Calu3 (cell line): ENCODE results near the gene IMP4. TPM values are rescaled to one million over a fixed set of nuclear protein-coding genes. Genes with fewer than 3 reads are reported as not detected.

ENCODE experiments used
- BruUV-seq: library from RNA; stranded (reverse); fragments of 400-500 nt; replicated peaks from 2 replicates; lab custom pipeline; 2021; lab: Mats Ljungman, UMichigan
- CTCF ChIA-PET: fragments of 300-600 bp; sonication (Branson Sonifier 250); formaldehyde crosslinking; loops from one replicate; lab custom pipeline; 2022; ENCODE audit warnings: antibody characterized with exemption; lab: Charles Lee
- DNase-seq: peaks from one replicate; pipeline ENCODE4 v3.0.0; 2022
- H3K27ac Mint-ChIP-seq: one replicate; pipeline ENCODE4 v1.8.0; 2022; ENCODE audit warnings: mixed read lengths; ENCODE audit not compliant: unreplicated experiment
- H3K27me3 Mint-ChIP-seq: one replicate; pipeline ENCODE4 v1.8.0; 2022; ENCODE audit warnings: mixed read lengths; ENCODE audit not compliant: unreplicated experiment
- H3K36me3 Mint-ChIP-seq: one replicate; pipeline ENCODE4 v1.8.0; 2022; ENCODE audit warnings: mild to moderate bottlenecking, moderate library complexity, mixed read lengths; ENCODE audit not compliant: insufficient read depth, unreplicated experiment
- H3K4me1 Mint-ChIP-seq: one replicate; pipeline ENCODE4 v1.8.0; 2022; ENCODE audit warnings: mild to moderate bottlenecking, low read depth, mixed read lengths; ENCODE audit not compliant: unreplicated experiment
- H3K4me3 Mint-ChIP-seq: one replicate; pipeline ENCODE4 v1.8.0; 2022; ENCODE audit warnings: mild to moderate bottlenecking, low read depth, moderate library complexity, mixed read lengths; ENCODE audit not compliant: unreplicated experiment
- H3K9me3 Mint-ChIP-seq: one replicate; pipeline ENCODE4 v1.8.0; 2022; ENCODE audit warnings: low read depth, mixed read lengths; ENCODE audit not compliant: unreplicated experiment
- CTCF ChIP-seq: fragments of 200-600 bp; IDR thresholded peaks from one replicate; pipeline ENCODE4 v1.8.0; 2022; ENCODE audit warnings: antibody characterized with exemption; ENCODE audit not compliant: unreplicated experiment
- intact Hi-C: fragments of 100-400 bp; cut with micrococcal nuclease; formaldehyde crosslinking; loops from one replicate; pipeline ENCODE4 v1.10.0; 2022; ENCODE audit not compliant: unreplicated experiment
- total RNA-seq: library from RNA; stranded (reverse); gene quantifications from 2 replicates; pipeline ENCODE4 v1.2.3, GENCODE V29; 2022

IMP4 gene
- total RNA-seq, 1 experiment from 2014 or later: 89.4 TPM

DNA sequence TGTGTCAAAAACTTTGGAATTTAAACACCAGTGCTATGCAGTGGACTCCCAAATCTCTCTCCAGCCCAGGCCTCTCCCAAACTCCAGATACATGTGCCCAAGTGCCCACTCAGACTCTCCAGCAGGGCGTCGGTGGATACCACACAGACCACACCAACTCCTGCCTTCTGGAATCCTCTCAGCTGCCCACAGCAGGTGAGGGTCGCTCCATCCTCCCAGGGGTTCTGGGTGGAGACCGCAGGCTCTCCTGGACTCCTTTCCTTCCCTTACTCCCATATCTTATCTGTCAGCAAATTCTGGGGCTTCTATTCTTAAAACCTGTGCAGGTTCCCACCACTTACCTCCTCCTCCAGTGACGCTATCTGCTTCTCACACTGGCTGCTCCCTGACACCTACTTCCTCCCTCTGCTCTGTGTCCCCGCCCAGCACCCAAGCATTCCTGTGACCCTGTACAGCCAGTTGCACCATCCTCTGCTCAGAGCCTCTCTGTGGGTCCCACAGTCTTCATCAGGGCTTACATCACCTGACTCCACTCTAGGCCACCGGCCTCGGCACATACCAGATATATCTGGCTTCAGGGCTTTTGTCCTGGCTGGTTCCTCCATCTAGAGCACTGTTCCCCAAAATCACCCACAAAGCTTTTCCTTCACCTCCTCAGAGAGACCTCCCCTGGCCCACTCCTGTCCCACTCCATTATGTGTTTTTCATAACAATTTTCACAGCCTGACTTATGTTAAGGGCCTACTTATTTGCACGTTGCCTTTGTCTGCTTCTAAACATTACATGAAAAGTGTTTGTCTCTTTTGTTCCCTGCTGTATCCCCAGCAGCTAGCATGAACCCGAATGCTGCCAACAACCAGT, 2.6 kb upstream of the IMP4 start:
- CTCF ChIA-PET: no interaction called here
- DNase-seq: no peak
- no TSS peak for BruUV-seq
- peak overlapping the region; percentile 21 for H3K27ac Mint-ChIP-seq
- H3K4me1 Mint-ChIP-seq: peaks cover 17% of the 10 kb centered on the region
- no peak for TF ChIP-seq CTCF
- no peaks in the 10 kb centered on the region for H3K9me3 Mint-ChIP-seq
- no peak overlapping the region for H3K4me3 Mint-ChIP-seq
- intact Hi-C loops: no loop called here
- peaks cover 65% of the 10 kb centered on the region for H3K36me3 Mint-ChIP-seq
- peaks cover 2% of the 10 kb centered on the region for H3K27me3 Mint-ChIP-seq

DNA sequence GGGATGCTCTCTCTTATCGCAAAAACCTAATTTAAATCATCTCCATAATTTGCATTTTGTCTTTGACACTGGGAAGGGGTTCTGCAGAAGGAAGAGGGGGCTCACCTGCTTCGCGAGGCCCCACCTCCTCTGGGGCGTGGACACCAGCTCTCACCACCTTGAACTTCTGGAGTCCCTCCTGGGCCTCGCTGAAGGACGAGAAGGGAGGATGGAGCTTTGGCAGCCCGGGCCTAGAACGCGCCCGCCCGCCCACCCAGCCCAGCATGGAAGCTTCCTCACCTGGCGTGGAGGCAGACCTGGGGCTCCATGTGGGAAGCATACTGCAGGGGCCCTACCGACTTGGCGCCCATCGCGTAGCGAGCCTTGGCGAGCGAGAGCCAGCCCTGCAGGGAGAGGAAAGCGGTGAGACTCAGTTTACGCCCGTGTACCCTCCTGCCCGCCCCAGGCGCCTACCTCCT, 1.1 kb upstream of the IMP4 start:
- Mint-ChIP-seq H3K4me3 (peak overlapping the region; percentile 86), H3K27ac (peak overlapping the region; percentile 82), H3K36me3 (peaks cover 62% of the 10 kb centered on the region), H3K4me1 (peaks cover 17% of the 10 kb centered on the region), H3K9me3 (no peaks in the 10 kb centered on the region), H3K27me3 (no peaks in the 10 kb centered on the region)
- TF ChIP-seq CTCF: no peak
- BruUV-seq: TSS peak; percentile 38
- CTCF ChIA-PET: interaction anchor here (0.7 to 2.4 kb wide), 6 partner anchors 9 to 160 kb away, joined by 3 to 15 read pairs (median 7); partner anchors contain the start of genes PTPN18 and SMPD4
- intact Hi-C loops: no loop called here
- peak; percentile 41 for DNase-seq

- intact Hi-C loops: no loop called here
- peak; percentile 91 for DNase-seq
- no peaks in the 10 kb centered on the region for H3K9me3 Mint-ChIP-seq
- peaks cover 60% of the 10 kb centered on the region for H3K36me3 Mint-ChIP-seq
- CTCF ChIA-PET: interaction anchor here (0.9 to 2.4 kb wide), 7 partner anchors 9 to 161 kb away, joined by 3 to 15 read pairs (median 9); partner anchors contain the start of genes PTPN18 and SMPD4
- H3K4me3 Mint-ChIP-seq: peak overlapping the region; percentile 86
- H3K4me1 Mint-ChIP-seq: peaks cover 17% of the 10 kb centered on the region
- BruUV-seq: no TSS peak
- no peaks in the 10 kb centered on the region for H3K27me3 Mint-ChIP-seq
- H3K27ac Mint-ChIP-seq: peak overlapping the region; percentile 82
- TF ChIP-seq CTCF: no peak
Measured at GRCh38 chr2:130342020-130342532, 621 bp upstream of the IMP4 start.

DNA sequence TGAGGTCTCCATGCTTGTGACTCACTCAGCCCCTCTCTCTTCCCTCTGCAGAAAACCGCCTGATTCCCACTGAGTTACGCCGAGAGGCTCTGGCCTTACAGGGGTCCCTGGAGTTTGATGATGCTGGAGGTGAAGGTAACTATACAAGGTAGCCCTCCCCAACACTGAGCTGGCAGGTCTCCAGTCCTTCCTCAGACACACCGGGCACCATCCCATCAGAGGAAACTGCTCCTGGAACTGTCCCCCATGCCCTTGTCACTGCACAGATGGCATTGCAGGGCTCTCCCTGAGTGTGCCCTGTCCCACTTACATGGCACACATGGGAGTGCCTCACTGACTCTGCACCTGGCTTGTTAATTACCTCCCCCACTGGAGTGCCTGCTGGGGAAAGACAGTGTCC, 1.9 kb downstream of the IMP4 start:
- no TSS peak for BruUV-seq
- Mint-ChIP-seq H3K36me3 (peaks cover 59% of the 10 kb centered on the region), H3K4me1 (peaks cover 17% of the 10 kb centered on the region), H3K27ac (no peak overlapping the region), H3K27me3 (no peaks in the 10 kb centered on the region), H3K9me3 (no peaks in the 10 kb centered on the region), H3K4me3 (no peak overlapping the region)
- intact Hi-C loops: no loop called here
- CTCF ChIA-PET: no interaction called here
- DNase-seq: no peak
- TF ChIP-seq CTCF: no peak
